H1 (cell line): ENCODE measurements around the gene EXOC6.

ENCODE experiments used
- CEBPB ChIP-seq: IDR thresholded peaks from 2 replicates; pipeline ENCODE4 v1.6.1; 2012; ENCODE audit warnings: low read depth, low read length
- KDM5A ChIP-seq: fragments of 200-600 bp; IDR thresholded peaks from 2 replicates; pipeline ENCODE4 v1.7.1; 2012; ENCODE audit warnings: mild to moderate bottlenecking, low read length, inconsistent platforms, mixed read lengths
- MAFK ChIP-seq: IDR thresholded peaks from 2 replicates; pipeline ENCODE4 v1.6.1; 2012; ENCODE audit warnings: low read depth, mild to moderate bottlenecking, improper control_type of control experiment, low read length
- NRF1 ChIP-seq: IDR thresholded peaks from 2 replicates; pipeline ENCODE4 v1.6.1; 2011; ENCODE audit warnings: mild to moderate bottlenecking, low read depth, low read length, improper control_type of control experiment
- POLR2A ChIP-seq, 2 experiments: IDR thresholded peaks; 1 replicate in 1 of 2; 2 replicates in 1 of 2; pipeline ENCODE4 v1.6.1; 2011; ENCODE audit warnings: low read depth in 2 of 2, low read length in 2 of 2, mild to moderate bottlenecking in 2 of 2; ENCODE audit errors: control extremely low read depth in 1 of 2
- RAD21 ChIP-seq, 2 experiments: IDR thresholded peaks in 1 of 2; conservative IDR thresholded peaks in 1 of 2; 2 replicates each; pipeline ENCODE4 v1.6.1; 2011; ENCODE audit warnings: low read depth in 2 of 2, low read length in 2 of 2, improper control_type of control experiment in 1 of 2, inconsistent platforms in 1 of 2, mild to moderate bottlenecking in 1 of 2, moderate library complexity in 1 of 2
- RXRA ChIP-seq: IDR thresholded peaks from 2 replicates; pipeline ENCODE4 v1.6.1; 2011; ENCODE audit warnings: low read depth, mild to moderate bottlenecking, low read length, moderate library complexity; ENCODE audit not compliant: insufficient read depth
- SIN3A ChIP-seq, 2 experiments: IDR thresholded peaks in 1 of 2; conservative IDR thresholded peaks in 1 of 2; 2 replicates each; pipeline ENCODE4 v1.6.1; 2011 to 2012; ENCODE audit warnings: low read length in 2 of 2, improper control_type of control experiment in 1 of 2, low read depth in 1 of 2, mild to moderate bottlenecking in 1 of 2
- SIX5 ChIP-seq: IDR thresholded peaks from 2 replicates; pipeline ENCODE4 v1.6.1; 2011; ENCODE audit warnings: mild to moderate bottlenecking, low read depth, low read length
- USF2 ChIP-seq: IDR thresholded peaks from 2 replicates; pipeline ENCODE4 v1.6.1; 2011; ENCODE audit warnings: low read length, improper control_type of control experiment
- TF ChIP-seq, protein P1 (sequence below), 3 experiments: IDR thresholded peaks; 1 replicate in 2 of 3; 2 replicates in 1 of 3; pipeline versions ENCODE4 v1.5.1 to v1.6.1; 2011; ENCODE audit warnings: low read length in 3 of 3, mild to moderate bottlenecking in 3 of 3, inconsistent platforms in 2 of 3, low read depth in 1 of 3, moderate library complexity in 1 of 3; ENCODE audit not compliant: insufficient read depth in 1 of 3; ENCODE audit errors: control extremely low read depth in 1 of 3
- TF ChIP-seq, protein P2 (sequence below): fragments of 300-600 bp; sonication (generic); IDR thresholded peaks from 2 replicates; pipeline ENCODE4 v1.7.1; 2012; ENCODE audit warnings: low read length, moderate library complexity, mild to moderate bottlenecking, inconsistent platforms; ENCODE audit not compliant: insufficient replicate concordance

GRCh38 chr10:93023013-93023650 is 174.8 kb downstream of the EXOC6 start:
- TF ChIP-seq POLR2A (IDR thresholded peaks at IDR 0.05; ENCODE audit: control extremely low read depth in 1 of 2, low read depth in 2 of 2, low read length in 2 of 2) (no peak), RAD21 (IDR thresholded peaks at IDR 0.05 in 1 of 2, conservative IDR thresholded peaks at IDR 0.05 in 1 of 2; ENCODE audit: low read depth in 2 of 2, low read length in 2 of 2) (no peak), NRF1 (no peak), RXRA (no peak), KDM5A (no peak), SIN3A (conservative IDR thresholded peaks at IDR 0.05 in 1 of 2, IDR thresholded peaks at IDR 0.05 in 1 of 2; ENCODE audit: low read depth in 1 of 2, low read length in 2 of 2) (no peak), SIX5 (no peak), CEBPB (no peak), USF2 (no peak), MAFK (no peak)
- TF ChIP-seq, protein P1, sequence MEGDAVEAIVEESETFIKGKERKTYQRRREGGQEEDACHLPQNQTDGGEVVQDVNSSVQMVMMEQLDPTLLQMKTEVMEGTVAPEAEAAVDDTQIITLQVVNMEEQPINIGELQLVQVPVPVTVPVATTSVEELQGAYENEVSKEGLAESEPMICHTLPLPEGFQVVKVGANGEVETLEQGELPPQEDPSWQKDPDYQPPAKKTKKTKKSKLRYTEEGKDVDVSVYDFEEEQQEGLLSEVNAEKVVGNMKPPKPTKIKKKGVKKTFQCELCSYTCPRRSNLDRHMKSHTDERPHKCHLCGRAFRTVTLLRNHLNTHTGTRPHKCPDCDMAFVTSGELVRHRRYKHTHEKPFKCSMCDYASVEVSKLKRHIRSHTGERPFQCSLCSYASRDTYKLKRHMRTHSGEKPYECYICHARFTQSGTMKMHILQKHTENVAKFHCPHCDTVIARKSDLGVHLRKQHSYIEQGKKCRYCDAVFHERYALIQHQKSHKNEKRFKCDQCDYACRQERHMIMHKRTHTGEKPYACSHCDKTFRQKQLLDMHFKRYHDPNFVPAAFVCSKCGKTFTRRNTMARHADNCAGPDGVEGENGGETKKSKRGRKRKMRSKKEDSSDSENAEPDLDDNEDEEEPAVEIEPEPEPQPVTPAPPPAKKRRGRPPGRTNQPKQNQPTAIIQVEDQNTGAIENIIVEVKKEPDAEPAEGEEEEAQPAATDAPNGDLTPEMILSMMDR (IDR thresholded peaks at IDR 0.05; ENCODE audit: control extremely low read depth in 1 of 3, insufficient read depth in 1 of 3, low read depth in 1 of 3, low read length in 3 of 3) = no peak
- TF ChIP-seq, protein P2, sequence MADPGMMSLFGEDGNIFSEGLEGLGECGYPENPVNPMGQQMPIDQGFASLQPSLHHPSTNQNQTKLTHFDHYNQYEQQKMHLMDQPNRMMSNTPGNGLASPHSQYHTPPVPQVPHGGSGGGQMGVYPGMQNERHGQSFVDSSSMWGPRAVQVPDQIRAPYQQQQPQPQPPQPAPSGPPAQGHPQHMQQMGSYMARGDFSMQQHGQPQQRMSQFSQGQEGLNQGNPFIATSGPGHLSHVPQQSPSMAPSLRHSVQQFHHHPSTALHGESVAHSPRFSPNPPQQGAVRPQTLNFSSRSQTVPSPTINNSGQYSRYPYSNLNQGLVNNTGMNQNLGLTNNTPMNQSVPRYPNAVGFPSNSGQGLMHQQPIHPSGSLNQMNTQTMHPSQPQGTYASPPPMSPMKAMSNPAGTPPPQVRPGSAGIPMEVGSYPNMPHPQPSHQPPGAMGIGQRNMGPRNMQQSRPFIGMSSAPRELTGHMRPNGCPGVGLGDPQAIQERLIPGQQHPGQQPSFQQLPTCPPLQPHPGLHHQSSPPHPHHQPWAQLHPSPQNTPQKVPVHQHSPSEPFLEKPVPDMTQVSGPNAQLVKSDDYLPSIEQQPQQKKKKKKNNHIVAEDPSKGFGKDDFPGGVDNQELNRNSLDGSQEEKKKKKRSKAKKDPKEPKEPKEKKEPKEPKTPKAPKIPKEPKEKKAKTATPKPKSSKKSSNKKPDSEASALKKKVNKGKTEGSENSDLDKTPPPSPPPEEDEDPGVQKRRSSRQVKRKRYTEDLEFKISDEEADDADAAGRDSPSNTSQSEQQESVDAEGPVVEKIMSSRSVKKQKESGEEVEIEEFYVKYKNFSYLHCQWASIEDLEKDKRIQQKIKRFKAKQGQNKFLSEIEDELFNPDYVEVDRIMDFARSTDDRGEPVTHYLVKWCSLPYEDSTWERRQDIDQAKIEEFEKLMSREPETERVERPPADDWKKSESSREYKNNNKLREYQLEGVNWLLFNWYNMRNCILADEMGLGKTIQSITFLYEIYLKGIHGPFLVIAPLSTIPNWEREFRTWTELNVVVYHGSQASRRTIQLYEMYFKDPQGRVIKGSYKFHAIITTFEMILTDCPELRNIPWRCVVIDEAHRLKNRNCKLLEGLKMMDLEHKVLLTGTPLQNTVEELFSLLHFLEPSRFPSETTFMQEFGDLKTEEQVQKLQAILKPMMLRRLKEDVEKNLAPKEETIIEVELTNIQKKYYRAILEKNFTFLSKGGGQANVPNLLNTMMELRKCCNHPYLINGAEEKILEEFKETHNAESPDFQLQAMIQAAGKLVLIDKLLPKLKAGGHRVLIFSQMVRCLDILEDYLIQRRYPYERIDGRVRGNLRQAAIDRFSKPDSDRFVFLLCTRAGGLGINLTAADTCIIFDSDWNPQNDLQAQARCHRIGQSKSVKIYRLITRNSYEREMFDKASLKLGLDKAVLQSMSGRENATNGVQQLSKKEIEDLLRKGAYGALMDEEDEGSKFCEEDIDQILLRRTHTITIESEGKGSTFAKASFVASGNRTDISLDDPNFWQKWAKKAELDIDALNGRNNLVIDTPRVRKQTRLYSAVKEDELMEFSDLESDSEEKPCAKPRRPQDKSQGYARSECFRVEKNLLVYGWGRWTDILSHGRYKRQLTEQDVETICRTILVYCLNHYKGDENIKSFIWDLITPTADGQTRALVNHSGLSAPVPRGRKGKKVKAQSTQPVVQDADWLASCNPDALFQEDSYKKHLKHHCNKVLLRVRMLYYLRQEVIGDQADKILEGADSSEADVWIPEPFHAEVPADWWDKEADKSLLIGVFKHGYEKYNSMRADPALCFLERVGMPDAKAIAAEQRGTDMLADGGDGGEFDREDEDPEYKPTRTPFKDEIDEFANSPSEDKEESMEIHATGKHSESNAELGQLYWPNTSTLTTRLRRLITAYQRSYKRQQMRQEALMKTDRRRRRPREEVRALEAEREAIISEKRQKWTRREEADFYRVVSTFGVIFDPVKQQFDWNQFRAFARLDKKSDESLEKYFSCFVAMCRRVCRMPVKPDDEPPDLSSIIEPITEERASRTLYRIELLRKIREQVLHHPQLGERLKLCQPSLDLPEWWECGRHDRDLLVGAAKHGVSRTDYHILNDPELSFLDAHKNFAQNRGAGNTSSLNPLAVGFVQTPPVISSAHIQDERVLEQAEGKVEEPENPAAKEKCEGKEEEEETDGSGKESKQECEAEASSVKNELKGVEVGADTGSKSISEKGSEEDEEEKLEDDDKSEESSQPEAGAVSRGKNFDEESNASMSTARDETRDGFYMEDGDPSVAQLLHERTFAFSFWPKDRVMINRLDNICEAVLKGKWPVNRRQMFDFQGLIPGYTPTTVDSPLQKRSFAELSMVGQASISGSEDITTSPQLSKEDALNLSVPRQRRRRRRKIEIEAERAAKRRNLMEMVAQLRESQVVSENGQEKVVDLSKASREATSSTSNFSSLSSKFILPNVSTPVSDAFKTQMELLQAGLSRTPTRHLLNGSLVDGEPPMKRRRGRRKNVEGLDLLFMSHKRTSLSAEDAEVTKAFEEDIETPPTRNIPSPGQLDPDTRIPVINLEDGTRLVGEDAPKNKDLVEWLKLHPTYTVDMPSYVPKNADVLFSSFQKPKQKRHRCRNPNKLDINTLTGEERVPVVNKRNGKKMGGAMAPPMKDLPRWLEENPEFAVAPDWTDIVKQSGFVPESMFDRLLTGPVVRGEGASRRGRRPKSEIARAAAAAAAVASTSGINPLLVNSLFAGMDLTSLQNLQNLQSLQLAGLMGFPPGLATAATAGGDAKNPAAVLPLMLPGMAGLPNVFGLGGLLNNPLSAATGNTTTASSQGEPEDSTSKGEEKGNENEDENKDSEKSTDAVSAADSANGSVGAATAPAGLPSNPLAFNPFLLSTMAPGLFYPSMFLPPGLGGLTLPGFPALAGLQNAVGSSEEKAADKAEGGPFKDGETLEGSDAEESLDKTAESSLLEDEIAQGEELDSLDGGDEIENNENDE = no peak
